Ovary (tissue), 3 donors: Measurements from ENCODE around the gene CCL4L2.
"Not testable (repeated sequence)": the region's sequence is repeated elsewhere in the genome, so short reads cannot be mapped to it uniquely, and the experiment has no call there.

ENCODE experiments used
- CTCF ChIP-seq, 3 donors: fragments of 450-650 bp in 2 of 3; fragments of 200-600 bp in 1 of 3; IDR thresholded peaks; one replicate each; pipeline versions ENCODE4 v1.5.1 to v1.8.0; 2016 to 2022; ENCODE audit warnings: antibody characterized with exemption in 3 of 3, mild to moderate bottlenecking in 1 of 3
- EP300 ChIP-seq: sonication (generic); formaldehyde crosslinking; IDR thresholded peaks from one replicate; pipeline ENCODE4 v1.6.1; 2017; ENCODE audit warnings: antibody characterized with exemption
- POLR2A ChIP-seq: fragments of 450-650 bp; IDR thresholded peaks from one replicate; pipeline ENCODE4 v1.6.1; 2017; ENCODE audit warnings: antibody characterized with exemption, mild to moderate bottlenecking, moderate library complexity
- donor health status: DM: no; HTN: no; CAD: no.

- TF ChIP-seq POLR2A; CTCF (IDR thresholded peaks at IDR 0.05); EP300: not testable (repeated sequence)
Observed at GRCh38 chr17:36201102-36201501, 9.8 kb upstream of the CCL4L2 start.
